22Rv1 (cell line): ENCODE results near the gene PLD6.

Experiments used
- H3K27ac ChIP-seq: fragments of 450-650 bp; 2 replicates; pipeline ENCODE4 v1.5.1; 2017
- CTCF ChIP-seq: fragments of 450-650 bp; IDR thresholded peaks from 2 replicates; pipeline ENCODE4 v1.5.1; 2017; ENCODE audit warnings: mild to moderate bottlenecking
- ZFX ChIP-seq: fragments of 450-650 bp; IDR thresholded peaks from 2 replicates; pipeline ENCODE4 v1.6.1; 2017; ENCODE audit warnings: antibody characterized with exemption, borderline replicate concordance

Gene PLD6

DNA sequence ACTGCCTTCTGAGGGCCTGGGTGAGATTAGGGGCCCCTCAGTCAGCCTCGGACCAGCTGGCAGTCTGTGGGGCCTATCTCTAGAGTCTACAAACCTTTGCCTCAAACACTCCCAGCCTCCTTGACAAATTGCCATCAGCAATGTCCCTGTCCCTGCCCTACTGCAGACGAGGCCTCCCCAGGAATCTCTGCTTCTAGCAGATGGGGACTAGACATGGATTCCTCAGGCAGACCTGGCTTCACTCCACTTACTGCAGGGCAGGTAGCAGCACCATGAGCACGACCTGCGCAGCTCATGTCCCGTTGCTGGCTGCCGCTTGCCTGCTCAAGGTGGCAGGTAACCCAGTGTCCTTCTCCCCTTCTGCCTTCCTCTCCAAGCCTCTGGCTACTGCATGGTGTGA lies 49.1 kb downstream of the PLD6 start:
- no peak for TF ChIP-seq ZFX
- no peak for TF ChIP-seq CTCF
- no peak overlapping the region for H3K27ac ChIP-seq

GRCh38 chr17:17156511-17156910 lies 49.6 kb downstream of the PLD6 start:
- TF ChIP-seq CTCF: no peak
- no peak overlapping the region for H3K27ac ChIP-seq

- TF ChIP-seq CTCF: no peak
- no peak for TF ChIP-seq ZFX
- no peak overlapping the region for H3K27ac ChIP-seq
These were observed 50.0 kb downstream of the PLD6 start for GRCh38 chr17:17156107-17156506.

GRCh38 chr17:17155568-17155967 lies 50.6 kb downstream of the PLD6 start:
- TF ChIP-seq CTCF (no peak), ZFX (no peak)
- no peak overlapping the region for H3K27ac ChIP-seq

- no peak for TF ChIP-seq CTCF
- no peak overlapping the region for H3K27ac ChIP-seq
These were observed 51.2 kb downstream of the PLD6 start for GRCh38 chr17:17154981-17155380.

GRCh38 chr17:17154556-17154955 lies 51.6 kb downstream of the PLD6 start:
- TF ChIP-seq ZFX (no peak), CTCF (no peak)
- no peak overlapping the region for H3K27ac ChIP-seq

DNA sequence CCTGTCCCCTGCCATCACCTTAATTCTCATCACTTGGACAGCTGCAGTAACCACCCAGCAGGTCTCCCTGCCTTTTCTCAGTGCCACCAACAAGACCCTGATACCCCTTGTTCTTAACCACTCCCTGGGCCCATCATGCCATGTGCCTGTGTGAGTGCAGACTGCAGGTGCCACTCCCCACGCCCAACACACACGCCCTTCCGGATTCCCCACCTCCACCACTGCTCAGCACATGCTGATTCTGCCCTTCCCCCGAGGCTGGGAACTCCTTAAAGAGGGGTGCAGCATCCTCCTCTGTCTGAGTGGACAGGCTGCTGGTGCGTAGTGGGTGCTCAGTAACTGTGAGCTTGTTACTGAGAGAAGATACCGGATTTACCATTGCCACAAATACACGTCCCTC lies 52.4 kb downstream of the PLD6 start:
- no peak overlapping the region for H3K27ac ChIP-seq
- TF ChIP-seq CTCF (no peak), ZFX (no peak)

- TF ChIP-seq CTCF (no peak), ZFX (no peak)
- no peak overlapping the region for H3K27ac ChIP-seq
These were observed 53.1 kb downstream of the PLD6 start for GRCh38 chr17:17153071-17153470.
